ENCODE results near the gene IPO4. TPM values are rescaled to one million over a fixed set of nuclear protein-coding genes. Genes with fewer than 3 reads are reported as not detected.

Gene IPO4
- total RNA-seq, 1 donor from 2014 or later, result 46.3 TPM

DNA sequence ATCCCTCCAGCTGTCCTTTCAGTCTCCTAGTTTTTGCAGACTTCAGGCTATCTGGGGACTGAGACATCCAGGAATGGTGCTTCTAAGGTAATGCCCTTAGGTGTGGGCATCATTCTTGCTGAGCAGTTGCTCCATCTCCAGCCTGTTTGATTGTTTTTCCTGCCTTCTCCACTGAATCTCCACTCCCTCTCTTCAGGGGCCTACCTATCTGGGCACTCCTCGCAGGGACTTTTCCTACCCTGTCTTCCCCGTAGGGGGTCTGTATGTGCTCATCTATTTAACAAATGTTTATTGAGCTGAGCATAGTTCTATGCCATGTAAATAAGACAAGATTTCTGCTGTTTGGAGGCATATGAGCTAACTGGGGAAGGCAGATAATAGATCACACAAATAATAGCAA is 55.6 kb downstream of the IPO4 start:
- no peak for DNase-seq (ENCODE audit: low spot score)

DNA sequence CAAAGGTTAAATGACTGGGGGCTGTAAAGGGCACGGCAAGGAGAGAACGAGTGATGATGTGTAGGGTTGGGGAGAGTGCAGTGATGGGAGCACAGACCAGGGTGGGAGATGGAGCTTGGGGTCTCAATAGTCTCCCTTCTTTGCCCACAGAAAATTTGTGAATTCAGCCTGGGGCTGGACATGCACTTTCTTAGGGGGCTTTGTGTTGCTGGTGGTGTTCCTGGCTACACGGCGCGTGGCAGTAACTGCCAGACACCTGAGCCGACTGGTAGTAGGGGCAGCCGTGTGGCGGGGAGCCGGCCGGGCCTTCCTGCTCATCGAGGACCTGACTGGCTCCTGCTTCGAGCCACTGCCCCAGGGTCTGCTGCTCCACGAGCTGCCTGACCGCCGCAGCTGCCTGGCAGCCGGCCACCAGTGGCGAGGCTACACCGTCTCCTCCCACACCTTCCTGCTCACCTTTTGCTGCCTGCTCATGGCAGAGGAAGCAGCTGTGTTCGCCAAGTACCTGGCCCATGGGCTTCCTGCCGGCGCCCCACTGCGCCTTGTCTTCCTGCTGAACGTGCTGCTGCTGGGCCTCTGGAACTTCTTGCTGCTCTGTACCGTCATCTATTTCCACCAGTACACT is 56.4 kb downstream of the IPO4 start:
- DNase-seq (ENCODE audit: low spot score), result peak; percentile 74

DNA sequence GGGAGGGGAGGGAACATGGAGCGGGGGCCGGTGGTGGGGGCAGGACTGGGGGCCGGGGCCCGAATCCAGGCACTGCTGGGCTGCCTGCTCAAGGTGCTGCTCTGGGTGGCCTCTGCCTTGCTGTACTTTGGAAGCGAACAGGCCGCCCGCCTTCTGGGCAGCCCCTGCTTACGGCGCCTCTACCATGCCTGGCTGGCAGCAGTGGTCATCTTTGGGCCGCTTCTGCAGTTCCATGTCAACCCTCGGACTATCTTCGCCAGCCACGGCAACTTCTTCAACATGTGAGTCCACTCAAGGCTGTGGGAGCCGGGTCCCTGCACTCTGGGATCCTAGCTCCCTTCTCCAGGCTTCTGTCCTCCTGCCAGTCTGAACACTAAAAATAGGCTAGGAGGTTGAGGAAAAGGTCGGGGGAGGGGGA is 57.1 kb downstream of the IPO4 start:
- no peak for DNase-seq (ENCODE audit: low spot score)

DNA sequence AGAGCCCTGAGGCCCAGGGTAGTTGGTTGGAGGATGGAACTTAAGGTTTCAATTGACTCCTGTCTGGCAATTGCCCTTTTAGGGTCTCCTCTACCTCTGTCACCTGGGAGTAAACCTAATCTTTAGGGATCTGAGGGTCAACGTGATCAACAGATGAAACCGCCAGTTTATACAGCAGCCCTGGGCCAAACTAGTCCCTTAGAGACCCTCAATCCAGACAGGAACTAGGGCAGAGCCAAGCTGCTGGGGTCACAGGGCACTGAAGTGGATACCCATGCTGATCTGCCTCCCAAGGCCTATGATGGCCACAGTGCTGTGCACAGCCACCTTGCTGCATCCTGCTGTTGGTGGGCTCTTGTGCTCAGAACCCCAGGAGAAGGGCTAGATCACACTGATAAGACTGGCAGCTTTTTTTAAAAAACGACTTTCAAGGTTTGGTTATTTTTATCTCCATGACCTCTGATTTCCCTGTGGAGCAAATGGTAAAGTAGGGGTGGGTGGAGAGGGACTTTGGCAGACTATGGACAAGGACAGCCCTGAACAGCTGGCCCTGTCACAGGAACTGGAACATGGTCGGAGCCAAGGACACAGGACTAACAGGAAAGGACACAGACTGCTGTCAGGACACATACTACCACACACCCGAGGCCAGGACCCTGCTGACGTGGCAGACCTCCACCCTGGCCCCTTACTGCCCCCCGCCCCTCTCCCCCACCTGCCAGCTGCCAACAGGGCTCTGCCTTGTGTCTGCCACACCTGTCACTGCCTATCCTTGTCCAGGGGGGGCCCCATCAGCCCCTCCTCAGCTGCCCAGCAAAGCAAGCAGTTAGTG is 57.7 kb downstream of the IPO4 start:
- no peak for DNase-seq (ENCODE audit: low spot score)

DNA sequence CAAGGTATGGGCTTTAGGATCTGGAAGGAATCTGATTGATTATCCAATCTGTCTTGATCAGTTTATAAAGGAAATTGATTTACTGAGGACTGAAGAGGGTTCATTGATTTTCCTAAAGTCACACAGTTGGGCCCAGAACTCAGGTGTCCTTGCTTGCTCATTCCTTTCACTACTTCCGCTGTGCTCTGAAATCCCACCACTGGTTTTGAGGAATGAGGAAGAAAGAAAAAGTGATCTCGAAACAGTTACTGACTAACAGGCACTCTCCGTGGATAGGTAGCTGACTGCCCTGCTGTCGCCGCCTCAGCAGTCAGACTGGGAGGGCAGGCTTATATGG is 58.3 kb downstream of the IPO4 start, which contains the start of gene FITM1:
Gene FITM1 (plus strand): TSS at position 280 of the 337 bp plus-strand sequence. CDS start 905 bp downstream, outside the sequence.
- no peak for DNase-seq (ENCODE audit: low spot score)

Small RNA genes within 50 kb of the gene (microRNA-seq; reads per million reads assigned to microRNA genes)
- gene MIR7703 (ENCODE audit: borderline number of aligned reads), result not detected

Other genes starting within 250 kb of the IPO4 start
- gene DHRS4, start 235.0 kb downstream of the IPO4 start, total RNA-seq, result 19.2 TPM
- 18.9 TPM for gene DHRS4L2, start 199.9 kb downstream of the IPO4 start, total RNA-seq
- 0.61 TPM for gene CARMIL3, start 136.8 kb downstream of the IPO4 start, total RNA-seq
- gene CPNE6, start 117.3 kb downstream of the IPO4 start, total RNA-seq, result not detected
- 39.1 TPM for gene PCK2, start 94.5 kb downstream of the IPO4 start, total RNA-seq
- gene DCAF11, start 74.0 kb downstream of the IPO4 start, total RNA-seq, result 31.7 TPM
- gene NRL, start 73.9 kb downstream of the IPO4 start, total RNA-seq, result 1.6 TPM
- gene FITM1, start 58.2 kb downstream of the IPO4 start, total RNA-seq, result 0.58 TPM
- gene PSME1, start 52.6 kb downstream of the IPO4 start, total RNA-seq, result 121 TPM
- gene EMC9, start 47.2 kb downstream of the IPO4 start, total RNA-seq, result 15.5 TPM
- 113 TPM for gene PSME2, start 42.2 kb downstream of the IPO4 start, total RNA-seq
- 60.0 TPM for gene RNF31, start 41.3 kb downstream of the IPO4 start, total RNA-seq
- 102 TPM for gene IRF9, start 27.6 kb downstream of the IPO4 start, total RNA-seq
- 31.5 TPM for gene REC8, start 16.7 kb downstream of the IPO4 start, total RNA-seq
- gene TM9SF1, start 6.6 kb upstream of the IPO4 start, total RNA-seq, result 51.0 TPM
- gene TSSK4, start 16.9 kb upstream of the IPO4 start, total RNA-seq, result not detected
- 58.7 TPM for gene CHMP4A, start 24.7 kb upstream of the IPO4 start, total RNA-seq
- 10.3 TPM for gene MDP1, start 27.2 kb upstream of the IPO4 start, total RNA-seq
- 169 TPM for gene NEDD8, start 43.6 kb upstream of the IPO4 start, total RNA-seq
- gene GMPR2, start 44.1 kb upstream of the IPO4 start, total RNA-seq, result 46.5 TPM
- 73.3 TPM for gene TINF2, start 53.8 kb upstream of the IPO4 start, total RNA-seq
- gene TGM1, start 74.4 kb upstream of the IPO4 start, total RNA-seq, result 0.77 TPM
- 17.0 TPM for gene RABGGTA, start 82.8 kb upstream of the IPO4 start, total RNA-seq
- 19.0 TPM for gene DHRS1, start 111.0 kb upstream of the IPO4 start, total RNA-seq
- 23.4 TPM for gene NOP9, start 111.0 kb upstream of the IPO4 start, total RNA-seq
- gene CIDEB, start 119.2 kb upstream of the IPO4 start, total RNA-seq, result 19.1 TPM
- 7.2 TPM for gene LTB4R2, start 121.3 kb upstream of the IPO4 start, total RNA-seq
- gene LTB4R, start 122.7 kb upstream of the IPO4 start, total RNA-seq, result 11.9 TPM
- gene ADCY4, start 146.3 kb upstream of the IPO4 start, total RNA-seq, result 59.6 TPM
- gene RIPK3, start 151.2 kb upstream of the IPO4 start, total RNA-seq, result 12.7 TPM
- 41.3 TPM for gene NFATC4, start 179.4 kb upstream of the IPO4 start, total RNA-seq
- gene NYNRIN, start 210.2 kb upstream of the IPO4 start, total RNA-seq, result 11.7 TPM
- gene CBLN3, start 240.9 kb upstream of the IPO4 start, total RNA-seq, result 5.0 TPM
- 41.4 TPM for gene KHNYN, start 241.1 kb upstream of the IPO4 start, total RNA-seq

All from mesenteric fat pad (tissue), 1 donor.